Fibroblast of villous mesenchyme (primary cell): Measurements from ENCODE around the gene GFRA4. TPM values are rescaled to one million over a fixed set of nuclear protein-coding genes. Genes with fewer than 3 reads are reported as not detected.

Experiments used
- DNase-seq: peaks from one replicate; pipeline ENCODE4 v3.0.0-alpha.2; 2010; ENCODE audit warnings: low read depth
- H3K4me3 ChIP-seq: 2 replicates; pipeline ENCODE4 v1.5.1; 2011; ENCODE audit warnings: low read depth, mild to moderate bottlenecking, low read length
- total RNA-seq: library from RNA; depleted of rRNA; stranded (reverse); fragments of >200 nt; gene quantifications from 2 replicates; pipeline ENCODE4 v1.2.3, GENCODE V29; 2012
- TF ChIP-seq, protein P1 (sequence below): IDR thresholded peaks from 2 replicates; pipeline ENCODE4 v1.5.1; 2012; ENCODE audit warnings: low read depth, mild to moderate bottlenecking, low read length; ENCODE audit not compliant: insufficient read depth

Gene GFRA4
- total RNA-seq, 1 donor: not detected

DNA sequence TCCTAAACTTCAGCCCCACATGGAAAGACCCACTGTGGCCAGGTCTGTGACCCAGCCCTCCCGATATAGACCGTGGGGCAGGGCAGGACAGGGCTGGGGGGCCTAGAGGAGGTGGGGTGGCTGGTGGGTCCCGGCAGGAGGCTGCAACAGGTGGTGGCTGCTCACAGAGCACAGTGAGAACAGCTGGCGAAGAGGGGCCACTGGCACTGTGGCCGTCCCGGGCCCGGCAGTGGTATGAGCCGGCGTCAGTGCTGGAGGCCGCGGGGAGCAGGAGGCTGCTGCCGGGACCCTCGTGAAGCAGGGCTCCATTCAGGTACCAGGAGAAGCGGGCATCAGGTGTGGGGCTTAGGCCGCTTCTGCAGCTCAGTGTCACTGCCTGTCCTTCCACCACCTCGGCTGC lies 35.8 kb upstream of the GFRA4 start:
- DNase-seq: no peak
- H3K4me3 ChIP-seq: no peak overlapping the region
- TF ChIP-seq, protein P1, sequence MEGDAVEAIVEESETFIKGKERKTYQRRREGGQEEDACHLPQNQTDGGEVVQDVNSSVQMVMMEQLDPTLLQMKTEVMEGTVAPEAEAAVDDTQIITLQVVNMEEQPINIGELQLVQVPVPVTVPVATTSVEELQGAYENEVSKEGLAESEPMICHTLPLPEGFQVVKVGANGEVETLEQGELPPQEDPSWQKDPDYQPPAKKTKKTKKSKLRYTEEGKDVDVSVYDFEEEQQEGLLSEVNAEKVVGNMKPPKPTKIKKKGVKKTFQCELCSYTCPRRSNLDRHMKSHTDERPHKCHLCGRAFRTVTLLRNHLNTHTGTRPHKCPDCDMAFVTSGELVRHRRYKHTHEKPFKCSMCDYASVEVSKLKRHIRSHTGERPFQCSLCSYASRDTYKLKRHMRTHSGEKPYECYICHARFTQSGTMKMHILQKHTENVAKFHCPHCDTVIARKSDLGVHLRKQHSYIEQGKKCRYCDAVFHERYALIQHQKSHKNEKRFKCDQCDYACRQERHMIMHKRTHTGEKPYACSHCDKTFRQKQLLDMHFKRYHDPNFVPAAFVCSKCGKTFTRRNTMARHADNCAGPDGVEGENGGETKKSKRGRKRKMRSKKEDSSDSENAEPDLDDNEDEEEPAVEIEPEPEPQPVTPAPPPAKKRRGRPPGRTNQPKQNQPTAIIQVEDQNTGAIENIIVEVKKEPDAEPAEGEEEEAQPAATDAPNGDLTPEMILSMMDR: no peak

DNA sequence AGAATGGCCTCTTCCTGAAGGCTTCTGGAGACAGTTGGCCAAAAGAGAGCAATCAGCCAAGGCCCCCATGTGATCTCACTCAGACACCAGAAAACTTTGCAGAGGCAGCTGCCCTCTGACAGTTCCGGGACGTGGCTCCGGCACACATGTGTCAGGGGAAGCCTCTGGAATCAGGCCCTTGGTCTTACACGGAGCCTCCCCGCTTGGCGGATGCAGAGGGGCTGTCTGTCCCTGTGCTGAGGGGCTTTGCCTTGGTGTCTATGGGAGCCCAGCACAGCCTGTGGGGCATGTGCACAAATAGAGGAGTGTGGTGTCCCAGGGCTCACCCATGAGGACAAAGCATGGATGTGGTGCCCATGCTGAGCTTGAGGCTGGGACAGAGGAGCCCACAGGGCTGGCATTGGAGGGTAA lies 35.4 kb upstream of the GFRA4 start:
- H3K4me3 ChIP-seq: no peak overlapping the region
- TF ChIP-seq, protein P1: no peak
- DNase-seq: no peak

DNA sequence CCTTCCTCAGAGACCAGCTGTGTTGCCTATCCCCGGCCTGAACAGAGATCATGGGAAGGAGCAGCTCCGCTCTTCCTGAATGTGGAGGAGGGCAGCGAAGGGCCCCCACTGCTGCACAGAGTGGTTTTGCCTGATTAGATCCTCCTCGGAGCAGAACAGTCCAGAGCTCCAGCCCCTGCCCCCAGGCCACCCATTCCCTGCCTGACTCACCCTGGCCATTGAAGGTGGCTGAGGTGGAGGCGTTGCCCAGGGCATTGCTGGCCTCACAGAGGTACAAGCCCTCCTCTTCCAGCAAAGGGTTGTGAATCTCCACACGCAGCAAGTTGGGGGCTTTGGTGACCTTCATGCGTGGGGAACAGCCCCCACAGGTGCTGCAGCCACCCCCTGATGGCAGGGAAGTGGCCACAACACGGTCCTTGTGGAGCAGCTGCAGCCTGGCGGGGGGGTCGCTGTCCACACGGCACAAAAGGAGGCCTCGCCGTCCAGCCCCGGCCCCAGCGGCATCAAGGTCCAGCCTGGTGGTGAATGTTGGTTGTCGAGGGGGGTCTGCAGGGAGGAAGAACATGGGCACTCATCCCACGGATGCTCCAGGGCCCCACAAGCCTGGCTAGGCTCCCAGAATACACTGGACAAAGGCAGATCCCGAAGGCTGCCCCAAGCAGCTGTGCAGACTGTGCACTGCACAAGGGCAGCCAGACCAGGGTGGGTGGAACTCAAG lies 34.5 kb upstream of the GFRA4 start:
- TF ChIP-seq, protein P1: no peak
- no peak for DNase-seq
- H3K4me3 ChIP-seq: no peak overlapping the region

DNA sequence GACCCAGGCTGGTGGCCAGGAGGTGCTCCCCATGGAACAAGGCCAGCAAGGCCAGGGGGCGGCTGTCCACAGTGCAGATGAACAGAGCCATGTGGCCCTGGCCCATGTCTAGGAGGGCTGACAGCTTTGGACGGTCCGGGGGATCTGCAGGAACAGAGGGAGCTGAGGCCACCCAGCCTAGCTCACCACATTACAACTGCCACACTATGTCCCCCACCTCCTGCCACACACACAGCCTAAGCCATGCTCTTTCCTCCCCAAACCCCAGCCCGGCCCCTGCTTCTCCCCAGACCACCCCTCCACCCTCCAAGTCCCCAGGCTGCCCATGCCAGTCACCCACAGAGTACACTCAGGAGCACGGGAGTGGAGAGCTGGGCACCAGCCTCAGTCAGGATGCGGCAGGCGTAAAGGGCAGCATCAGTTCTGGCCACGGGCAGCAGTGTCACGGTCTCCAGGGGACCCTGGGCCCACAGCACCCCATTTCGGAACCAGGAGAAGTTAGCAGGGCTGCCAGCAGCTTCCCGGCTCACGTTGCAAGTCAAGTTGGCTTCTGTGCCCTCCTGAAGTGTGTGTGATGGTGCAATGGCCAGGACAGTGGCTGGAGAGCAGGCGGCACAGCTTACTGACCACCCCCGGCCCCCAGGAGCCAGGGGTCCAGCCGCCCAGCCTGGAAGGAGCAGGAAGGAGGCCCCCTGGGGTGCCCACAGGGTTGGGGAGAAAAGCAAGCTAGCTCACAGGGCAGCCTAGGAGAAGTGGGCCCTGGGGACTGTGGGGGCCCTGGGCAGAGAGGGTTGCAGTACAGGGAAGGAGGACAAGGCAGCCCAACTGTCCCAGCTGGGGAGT lies 33.8 kb upstream of the GFRA4 start:
- no peak overlapping the region for H3K4me3 ChIP-seq
- DNase-seq: no peak
- TF ChIP-seq, protein P1: no peak

DNA sequence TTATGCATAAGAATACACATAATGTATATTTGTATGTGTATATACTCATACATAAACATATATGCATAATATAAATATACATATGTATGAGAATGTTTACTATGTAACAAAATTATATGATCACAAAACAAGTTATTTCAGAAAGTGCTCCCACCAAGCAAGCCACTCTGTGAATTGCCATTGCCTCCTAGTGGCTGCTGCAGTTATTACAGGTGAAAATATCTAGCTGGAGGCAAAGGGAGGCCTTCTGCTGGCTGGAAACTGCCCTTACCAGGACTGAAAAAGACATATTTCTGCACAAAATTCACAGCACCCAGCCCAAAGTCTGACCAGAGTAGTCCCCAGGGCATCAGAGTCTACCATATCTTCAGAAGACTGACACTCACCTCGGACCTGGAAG lies 33.0 kb upstream of the GFRA4 start:
- no peak for DNase-seq
- H3K4me3 ChIP-seq: no peak overlapping the region
- TF ChIP-seq, protein P1: peak; percentile 39

DNA sequence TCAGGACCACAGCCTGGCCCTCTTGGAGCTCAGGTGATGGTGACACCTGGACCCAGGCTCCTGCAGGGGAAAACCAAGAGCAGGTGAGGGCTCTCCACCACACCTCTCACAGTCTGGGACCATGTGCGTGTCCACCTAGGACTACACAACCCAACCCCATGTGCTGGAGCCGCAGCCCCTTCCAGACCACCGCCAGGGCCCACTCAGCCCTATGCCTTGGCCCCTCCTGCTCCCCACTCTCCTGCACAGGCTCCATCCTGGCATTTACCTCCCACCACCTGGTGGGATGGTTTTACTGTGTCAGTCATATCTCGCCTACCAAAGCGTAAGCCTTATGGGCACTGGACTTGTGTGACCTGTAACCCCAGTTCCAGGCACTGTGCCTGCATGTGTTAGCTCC lies 31.7 kb upstream of the GFRA4 start:
- DNase-seq: no peak
- TF ChIP-seq, protein P1: no peak
- no peak overlapping the region for H3K4me3 ChIP-seq

DNA sequence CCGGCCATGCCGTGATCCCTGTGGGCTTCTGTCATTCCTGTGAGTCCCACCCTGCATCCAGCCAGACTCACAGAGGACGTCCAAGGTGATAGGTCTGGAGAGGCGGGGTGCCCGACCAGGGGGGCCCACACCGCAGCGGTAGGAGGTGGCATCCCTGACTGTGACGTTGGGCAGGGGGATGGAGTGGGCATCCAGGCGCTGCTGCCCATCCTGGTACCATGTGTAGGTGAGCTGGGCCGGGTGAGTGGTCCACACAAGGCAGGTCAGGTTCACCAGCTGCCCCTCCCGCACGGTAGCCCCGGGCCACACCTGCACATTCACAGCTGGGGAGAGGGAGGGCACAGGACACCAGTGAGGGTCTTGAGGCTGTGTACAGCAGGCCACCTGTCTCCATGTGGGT lies 30.2 kb upstream of the GFRA4 start:
- no peak overlapping the region for H3K4me3 ChIP-seq
- TF ChIP-seq, protein P1: no peak
- DNase-seq: no peak
